Esophagus muscularis mucosa (tissue), 4 donors: ENCODE data around the gene RNF220.

Source experiments
- CTCF ChIP-seq, 3 experiments: fragments of 200-600 bp in 2 of 3; fragments of 450-650 bp in 1 of 3; sonication (generic) in 2 of 3; IDR thresholded peaks; one replicate each; pipeline ENCODE4 v1.5.1; 2017 to 2019; ENCODE audit warnings: antibody characterized with exemption in 3 of 3, mild to moderate bottlenecking in 2 of 3, moderate library complexity in 1 of 3
- EP300 ChIP-seq: sonication (generic); formaldehyde crosslinking; IDR thresholded peaks from one replicate; pipeline ENCODE4 v1.6.1; 2017; ENCODE audit warnings: antibody characterized with exemption
- POLR2AphosphoS5 ChIP-seq, 2 donors: sonication (generic); formaldehyde crosslinking; IDR thresholded peaks; one replicate each; pipeline ENCODE4 v1.6.1; 2017; ENCODE audit warnings: antibody characterized with exemption in 2 of 2

GRCh38 chr1:44447051-44447810, 42.2 kb downstream of the RNF220 start:
- TF ChIP-seq CTCF (IDR thresholded peaks at IDR 0.05), result no peak
- TF ChIP-seq EP300, result no peak
- TF ChIP-seq POLR2AphosphoS5 (IDR thresholded peaks at IDR 0.05), result no peak
